GM15510 (cell line): ENCODE measurements around the gene NUDT9.

Source experiments
- POLR2A ChIP-seq: IDR thresholded peaks from 3 replicates; pipeline ENCODE4 v1.6.1; 2011; ENCODE audit warnings: borderline replicate concordance; ENCODE audit not compliant: insufficient read length; ENCODE audit errors: extremely low read depth

NUDT9 gene

GRCh38 chr4:87497159-87497558 is 74.8 kb downstream of the NUDT9 start:
- no peak for TF ChIP-seq POLR2A

GRCh38 chr4:87497578-87497977 is 75.2 kb downstream of the NUDT9 start:
- no peak for TF ChIP-seq POLR2A

- TF ChIP-seq POLR2A, result no peak
These were observed 76.1 kb downstream of the NUDT9 start for GRCh38 chr4:87498446-87498900.

- TF ChIP-seq POLR2A, result no peak
These were observed 77.2 kb downstream of the NUDT9 start for GRCh38 chr4:87499403-87500091.

GRCh38 chr4:87500092-87500462 is 77.7 kb downstream of the NUDT9 start:
- no peak for TF ChIP-seq POLR2A

- no peak for TF ChIP-seq POLR2A
These were observed 80.3 kb downstream of the NUDT9 start for GRCh38 chr4:87502580-87503238.

- TF ChIP-seq POLR2A, result no peak
These were observed 83.5 kb downstream of the NUDT9 start for GRCh38 chr4:87505862-87506261.

GRCh38 chr4:87506974-87507701 is 84.8 kb downstream of the NUDT9 start:
- no peak for TF ChIP-seq POLR2A
